ENCODE measurements around the gene MFSD2A.

GRCh38 chr1:39933956-39934941 is 20.7 kb upstream of the MFSD2A start:
- TF ChIP-seq POLR2A (IDR thresholded peaks at IDR 0.05) (no peak), CTCF (IDR thresholded peaks at IDR 0.05) (no peak)
